ENCODE data around the gene TPP1. TPM values are rescaled to one million over a fixed set of nuclear protein-coding genes. Genes with fewer than 3 reads are reported as not detected.

The TPP1 gene
- total RNA-seq, 8 experiments from 2014 or later, result 5.2 to 174 (median 23.3) TPM

- Histone ChIP-seq H3K4me3 (no peak overlapping the region), H3K4me1 (replicated peaks in 1 of 2) (peaks cover 9 to 12% of the 10 kb centered on the region in 2 donors), H3K27ac (no peak overlapping the region)
- WGBS, 10 experiments, result 60 to 100% (median 99%) methylated on average over 1 to 22 of the region's 28 CpGs; no CpG with 5 or more reads in 3 of the 10 experiments
- in situ Hi-C loops (cut with MboI; ENCODE audit: low pct_unique_long_range_greater_than_20kb in 2 of 9, low sequenced_read_pairs in 9 of 9, unreplicated experiment in 9 of 9), result no loop called here
- ATAC-seq (replicated peaks in 6 of 8), result no peak
Observed at GRCh38 chr11:6630632-6631291, 11.5 kb upstream of the TPP1 start.

DNA sequence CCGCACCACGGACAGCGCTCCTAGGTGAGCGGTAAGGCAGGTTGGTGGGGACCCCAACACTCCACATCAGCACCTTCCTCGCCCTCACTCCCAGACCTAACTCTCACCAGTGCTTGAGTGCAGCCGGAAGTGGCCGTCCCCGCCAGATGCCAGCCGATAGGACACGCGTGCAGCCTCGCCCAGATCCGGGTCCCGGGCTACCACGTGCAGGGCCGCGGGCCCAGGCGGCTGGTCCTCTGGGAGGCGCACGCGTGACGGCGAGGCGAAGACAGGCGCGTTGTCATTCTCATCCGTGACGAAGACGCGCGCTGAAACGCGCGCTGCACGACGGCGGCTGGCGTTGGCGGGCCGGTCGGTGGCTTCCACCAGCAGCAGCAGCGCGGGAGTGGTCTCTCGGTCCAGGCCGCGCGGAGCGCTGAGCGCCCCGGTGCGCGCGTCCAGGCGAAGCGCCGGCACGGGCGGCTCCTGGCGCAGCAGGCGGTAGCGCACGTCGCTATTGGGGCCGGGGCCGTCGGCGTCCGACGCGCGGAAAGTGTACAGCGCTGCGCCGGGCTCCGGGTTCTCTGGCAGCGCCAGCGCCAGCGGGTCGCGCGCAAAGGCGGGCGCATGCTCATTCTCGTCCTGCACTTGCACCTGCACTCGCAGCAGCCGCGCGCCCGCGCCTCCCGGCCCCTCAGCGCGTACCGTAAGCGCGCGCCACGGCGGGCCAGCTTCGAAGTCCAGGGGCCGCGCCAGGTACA lies 10.8 kb upstream of the TPP1 start:
- H3K4me1 ChIP-seq (replicated peaks in 1 of 2), result peaks cover 3 to 5% of the 10 kb centered on the region in 2 donors
- no peak overlapping the region for H3K4me3 ChIP-seq
- no peak overlapping the region for H3K27ac ChIP-seq
- in situ Hi-C loops (cut with MboI; ENCODE audit: low pct_unique_long_range_greater_than_20kb in 2 of 9, low sequenced_read_pairs in 9 of 9, unreplicated experiment in 9 of 9), result no loop called here
- WGBS, 10 experiments, result 76 to 99% (median 94%) methylated on average over 9 to 26 of the region's 102 CpGs; no CpG with 5 or more reads in 3 of the 10 experiments
- no peak for ATAC-seq (replicated peaks in 6 of 8)

DNA sequence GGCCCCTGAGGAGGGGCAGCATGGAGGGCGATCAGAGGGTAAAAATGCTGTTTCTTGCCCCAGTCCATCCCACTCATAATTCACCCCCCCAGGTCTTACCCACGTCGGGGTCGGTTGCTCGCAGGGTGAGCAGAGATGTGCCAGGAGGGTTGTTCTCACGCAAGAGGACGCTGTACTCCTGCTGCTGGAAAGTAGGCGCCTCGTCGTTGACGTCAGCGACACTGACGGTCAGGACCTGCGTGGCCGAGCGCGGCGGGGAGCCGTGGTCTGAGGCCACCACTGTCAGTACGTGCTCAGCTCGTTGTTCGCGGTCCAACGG lies 10.3 kb upstream of the TPP1 start:
- H3K4me3 ChIP-seq, result no peak overlapping the region
- peaks cover 0 to 1% of the 10 kb centered on the region in 2 donors for H3K4me1 ChIP-seq (replicated peaks in 1 of 2)
- no peak overlapping the region for H3K27ac ChIP-seq
- in situ Hi-C loops (cut with MboI; ENCODE audit: low pct_unique_long_range_greater_than_20kb in 2 of 9, low sequenced_read_pairs in 9 of 9, unreplicated experiment in 9 of 9), result no loop called here
- no peak for ATAC-seq (replicated peaks in 6 of 8)
- WGBS, 10 experiments, result 73 to 90% (median 80%) methylated on average over 1 to 3 of the region's 24 CpGs; no CpG with 5 or more reads in 7 of the 10 experiments

GRCh38 chr11:6628526-6628925 lies 9.3 kb upstream of the TPP1 start:
- H3K4me3 ChIP-seq, result no peak overlapping the region
- WGBS, 10 experiments, result 100% methylated on average over 1 of the region's 4 CpGs; no CpG with 5 or more reads in 6 of the 10 experiments
- ATAC-seq (replicated peaks in 6 of 8), result no peak
- no peaks in the 10 kb centered on the region for H3K4me1 ChIP-seq (replicated peaks in 1 of 2)
- in situ Hi-C loops (cut with MboI; ENCODE audit: low pct_unique_long_range_greater_than_20kb in 2 of 9, low sequenced_read_pairs in 9 of 9, unreplicated experiment in 9 of 9), result no loop called here
- no peak overlapping the region for H3K27ac ChIP-seq

DNA sequence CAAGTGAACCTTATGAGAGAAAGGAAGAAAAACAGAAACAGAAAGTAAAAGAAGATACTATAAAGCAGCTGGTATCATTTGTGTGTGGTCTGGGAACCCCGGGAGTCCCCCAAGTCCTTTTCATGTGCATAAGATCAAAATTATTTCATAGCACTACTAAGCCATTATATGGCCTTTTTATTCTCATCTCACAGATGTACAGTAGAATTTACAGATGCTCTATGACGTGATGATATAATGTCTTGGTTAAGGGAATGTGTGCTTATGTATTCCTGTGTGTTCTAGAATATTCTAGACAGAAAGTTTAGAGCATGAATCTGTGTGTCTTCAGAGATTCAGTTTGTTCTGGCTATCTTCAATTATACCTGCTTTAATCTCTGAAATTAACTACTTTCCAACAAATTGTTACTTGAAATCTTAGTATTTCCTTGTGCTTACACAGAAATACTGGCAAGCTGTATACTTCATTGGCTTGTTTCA lies 8.6 kb upstream of the TPP1 start:
- in situ Hi-C loops (cut with MboI; ENCODE audit: low pct_unique_long_range_greater_than_20kb in 2 of 9, low sequenced_read_pairs in 9 of 9, unreplicated experiment in 9 of 9), result no loop called here
- 40 to 94% (median 86%) methylated on average over 1 to 2 of the region's 2 CpGs; no CpG with 5 or more reads in 1 of the 10 experiments for WGBS, 10 experiments
- no peak for ATAC-seq (replicated peaks in 6 of 8)

DNA sequence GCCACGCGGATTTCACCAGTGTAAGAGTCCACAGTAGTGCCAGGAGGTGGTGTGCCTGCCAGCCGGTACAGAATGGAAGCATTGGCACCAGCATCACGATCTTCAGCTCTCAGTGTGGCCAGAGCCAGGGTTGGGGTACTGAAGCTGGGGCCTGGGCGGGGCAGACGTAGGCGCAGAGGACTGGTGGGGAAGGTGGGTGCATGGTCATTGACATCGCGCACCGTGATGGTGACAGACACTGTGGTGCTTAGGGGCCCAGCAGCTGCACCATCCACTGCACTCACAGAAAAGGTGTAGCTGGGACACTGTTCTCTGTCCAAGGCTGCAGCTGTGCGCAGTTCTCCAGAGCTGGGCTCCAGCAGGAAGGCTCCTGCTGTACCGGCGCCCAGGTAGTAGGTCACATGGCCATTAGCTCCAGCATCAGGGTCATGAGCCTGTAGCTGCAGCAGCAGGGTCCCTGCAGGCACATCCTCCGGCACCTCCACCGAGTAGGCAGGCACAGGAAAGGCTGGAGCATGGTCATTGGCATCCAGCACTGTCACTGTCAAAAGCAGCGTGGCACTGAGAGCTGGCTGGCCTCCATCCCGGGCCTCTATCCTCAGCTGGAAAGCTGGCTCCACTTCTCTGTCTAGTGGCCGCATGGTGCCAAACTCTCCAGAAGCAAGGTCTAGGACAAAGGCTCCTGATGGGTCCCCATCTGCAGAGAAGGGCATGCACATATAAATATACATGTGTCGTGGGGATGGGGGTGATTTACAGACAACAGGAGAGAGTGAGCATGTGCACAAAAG lies 7.9 kb upstream of the TPP1 start:
- ATAC-seq (replicated peaks in 6 of 8), result no peak
- 50 to 90% (median 81%) methylated on average over 1 to 8 of the region's 19 CpGs; no CpG with 5 or more reads in 5 of the 10 experiments for WGBS, 10 experiments
- in situ Hi-C loops (cut with MboI; ENCODE audit: low pct_unique_long_range_greater_than_20kb in 2 of 9, low sequenced_read_pairs in 9 of 9, unreplicated experiment in 9 of 9), result no loop called here
- H3K4me1 ChIP-seq (replicated peaks in 1 of 2), result no peaks in the 10 kb centered on the region
- H3K4me3 ChIP-seq, result no peak overlapping the region
- H3K27ac ChIP-seq, result no peak overlapping the region

More for the DNA sequence above, 8.6 kb upstream of the TPP1 start:
- Histone ChIP-seq H3K4me1 (replicated peaks in 1 of 2) (no peaks in the 10 kb centered on the region), H3K4me3 (no peak overlapping the region), H3K27ac (no peak overlapping the region)

GRCh38 chr11:6625832-6626420 lies 6.7 kb upstream of the TPP1 start:
- in situ Hi-C loops (cut with MboI; ENCODE audit: low pct_unique_long_range_greater_than_20kb in 2 of 9, low sequenced_read_pairs in 9 of 9, unreplicated experiment in 9 of 9), result no loop called here
- H3K4me1 ChIP-seq (replicated peaks in 1 of 2), result no peaks in the 10 kb centered on the region
- ATAC-seq (replicated peaks in 6 of 8), result no peak
- no peak overlapping the region for H3K4me3 ChIP-seq
- WGBS, 10 experiments, result 40 to 97% (median 91%) methylated on average over 3 to 16 of the region's 17 CpGs; no CpG with 5 or more reads in 6 of the 10 experiments
- H3K27ac ChIP-seq, result no peak overlapping the region

GRCh38 chr11:6625156-6625831 lies 6.1 kb upstream of the TPP1 start:
- no peak overlapping the region for H3K4me3 ChIP-seq
- no peak for ATAC-seq (replicated peaks in 6 of 8)
- no peaks in the 10 kb centered on the region for H3K4me1 ChIP-seq (replicated peaks in 1 of 2)
- WGBS, 10 experiments, result 60 to 100% (median 93%) methylated on average over 1 to 9 of the region's 12 CpGs; no CpG with 5 or more reads in 4 of the 10 experiments
- in situ Hi-C loops (cut with MboI; ENCODE audit: low pct_unique_long_range_greater_than_20kb in 2 of 9, low sequenced_read_pairs in 9 of 9, unreplicated experiment in 9 of 9), result no loop called here
- no peak overlapping the region for H3K27ac ChIP-seq

DNA sequence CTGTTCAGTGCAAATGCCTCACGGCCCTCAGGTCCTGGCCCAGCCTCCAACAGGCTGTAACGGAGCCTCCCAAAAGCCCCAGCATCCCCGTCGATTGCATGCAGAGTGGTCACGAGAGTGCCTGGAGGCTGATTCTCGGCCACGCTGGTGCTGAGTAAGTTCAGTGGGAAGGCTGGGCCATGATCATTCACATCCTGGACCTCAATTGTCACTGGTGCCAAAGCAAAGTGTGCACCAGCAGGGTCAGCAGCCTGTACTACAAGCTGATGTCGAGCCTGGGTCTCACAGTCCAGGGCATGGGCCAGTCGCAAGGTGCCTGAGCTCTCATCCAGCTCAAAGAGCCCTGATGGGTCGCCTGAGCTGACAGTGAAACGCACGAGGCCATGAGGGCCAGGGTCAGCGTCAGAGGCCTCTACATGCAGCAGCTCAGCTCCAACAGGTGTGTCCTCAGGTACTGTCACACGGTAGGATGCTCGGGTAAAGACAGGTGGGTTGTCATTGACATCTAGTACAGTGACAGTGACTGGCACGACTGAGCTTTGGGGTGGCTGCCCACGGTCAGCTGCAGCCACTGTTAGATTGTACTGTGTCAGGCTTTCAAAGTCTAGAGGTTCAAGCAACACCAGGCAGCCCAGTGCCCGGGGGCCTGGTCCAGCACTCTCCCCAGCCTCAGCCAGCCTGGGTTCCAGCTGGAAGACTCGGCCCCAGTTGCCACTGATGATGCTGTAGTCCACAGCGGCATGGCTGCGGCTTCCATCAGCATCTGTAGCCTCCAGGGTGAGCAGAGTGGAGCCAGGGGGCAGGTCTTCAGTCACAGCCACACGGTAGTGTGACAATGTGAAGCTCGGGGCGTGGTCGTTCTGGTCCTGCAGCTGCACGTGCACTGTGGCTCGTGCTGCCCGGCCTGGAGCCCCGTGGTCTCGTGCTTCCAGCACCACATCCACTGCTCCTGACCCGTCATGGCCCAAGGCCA lies 4.5 kb upstream of the TPP1 start:
- 50 to 90% (median 83%) methylated on average over 2 to 10 of the region's 31 CpGs; no CpG with 5 or more reads in 5 of the 10 experiments for WGBS, 10 experiments
- in situ Hi-C loops (cut with MboI; ENCODE audit: low pct_unique_long_range_greater_than_20kb in 2 of 9, low sequenced_read_pairs in 9 of 9, unreplicated experiment in 9 of 9), result loop anchor here in 2 of 9 experiments (25.0 kb wide), 1 partner anchor 236 kb away; the partner anchor contains the start of gene SMPD1 (in 2 of the 2)
- Histone ChIP-seq H3K4me1 (replicated peaks in 1 of 2) (peaks cover 3 to 5% of the 10 kb centered on the region in 2 donors), H3K4me3 (no peak overlapping the region), H3K27ac (no peak overlapping the region)
- ATAC-seq (replicated peaks in 6 of 8), result no peak

DNA sequence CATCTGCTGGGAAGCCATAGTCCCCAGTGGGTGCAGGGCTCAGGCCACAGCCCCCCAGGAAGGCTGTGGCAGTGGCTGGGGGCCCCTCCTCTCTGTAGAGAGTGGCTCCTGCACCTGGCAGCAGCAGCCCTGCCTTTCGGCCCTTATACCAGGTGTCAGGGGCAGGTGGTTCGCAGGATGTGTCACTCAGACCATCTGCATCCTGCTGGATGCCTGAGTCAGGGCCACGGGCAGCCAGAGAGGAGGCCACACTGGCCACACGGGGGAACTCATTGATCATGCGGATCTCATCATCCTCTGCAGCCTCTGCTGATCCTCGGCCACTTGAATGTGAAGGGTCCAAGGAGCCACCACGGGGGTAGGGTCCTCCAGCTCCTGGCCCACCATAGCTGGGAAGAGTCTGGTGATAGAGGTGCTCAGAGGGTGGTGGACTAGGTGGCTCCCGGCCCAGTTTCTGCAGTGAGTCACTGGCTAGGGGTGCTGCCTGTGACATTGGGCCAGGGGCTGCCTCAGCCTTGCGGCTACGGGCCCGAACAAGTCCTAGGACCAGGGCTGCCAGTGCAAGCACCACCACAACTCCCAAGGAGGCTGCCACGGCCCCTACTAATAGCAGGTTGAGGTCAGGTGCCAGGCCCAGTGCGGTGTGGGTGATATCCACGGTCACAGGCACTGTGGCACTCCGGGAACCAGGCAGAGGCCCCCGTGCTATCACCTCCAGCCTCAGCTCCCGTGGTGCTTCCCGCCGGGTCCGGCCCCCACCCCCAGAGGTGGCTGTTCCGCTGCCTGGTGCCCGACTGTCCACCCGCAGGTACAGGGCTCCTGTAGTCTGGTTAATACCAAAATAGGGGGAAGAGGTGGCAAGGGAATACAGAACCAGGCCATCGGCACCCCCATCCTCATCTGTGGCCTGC lies 3.3 kb upstream of the TPP1 start:
- WGBS, 10 experiments, result 75 to 100% (median 80%) methylated on average over 1 to 4 of the region's 24 CpGs; no CpG with 5 or more reads in 5 of the 10 experiments
- Histone ChIP-seq H3K4me1 (replicated peaks in 1 of 2) (peaks cover 9 to 10% of the 10 kb centered on the region in 2 donors), H3K27ac (no peak overlapping the region), H3K4me3 (no peak overlapping the region)
- ATAC-seq (replicated peaks in 6 of 8), result no peak
- in situ Hi-C loops (cut with MboI; ENCODE audit: low pct_unique_long_range_greater_than_20kb in 2 of 9, low sequenced_read_pairs in 9 of 9, unreplicated experiment in 9 of 9), result loop anchor here in 2 of 9 experiments (25.0 kb wide), 1 partner anchor 235 kb away; the partner anchor contains the start of gene SMPD1 (in 2 of the 2)

Data from motor neuron (in vitro differentiated cells).